ENCODE measurements around the gene PCOLCE2. TPM values are rescaled to one million over a fixed set of nuclear protein-coding genes. Genes with fewer than 3 reads are reported as not detected.

The PCOLCE2 gene
- total and polyA plus RNA-seq, 2 donors from 2014 or later, result 1.9 to 59.0 TPM

DNA sequence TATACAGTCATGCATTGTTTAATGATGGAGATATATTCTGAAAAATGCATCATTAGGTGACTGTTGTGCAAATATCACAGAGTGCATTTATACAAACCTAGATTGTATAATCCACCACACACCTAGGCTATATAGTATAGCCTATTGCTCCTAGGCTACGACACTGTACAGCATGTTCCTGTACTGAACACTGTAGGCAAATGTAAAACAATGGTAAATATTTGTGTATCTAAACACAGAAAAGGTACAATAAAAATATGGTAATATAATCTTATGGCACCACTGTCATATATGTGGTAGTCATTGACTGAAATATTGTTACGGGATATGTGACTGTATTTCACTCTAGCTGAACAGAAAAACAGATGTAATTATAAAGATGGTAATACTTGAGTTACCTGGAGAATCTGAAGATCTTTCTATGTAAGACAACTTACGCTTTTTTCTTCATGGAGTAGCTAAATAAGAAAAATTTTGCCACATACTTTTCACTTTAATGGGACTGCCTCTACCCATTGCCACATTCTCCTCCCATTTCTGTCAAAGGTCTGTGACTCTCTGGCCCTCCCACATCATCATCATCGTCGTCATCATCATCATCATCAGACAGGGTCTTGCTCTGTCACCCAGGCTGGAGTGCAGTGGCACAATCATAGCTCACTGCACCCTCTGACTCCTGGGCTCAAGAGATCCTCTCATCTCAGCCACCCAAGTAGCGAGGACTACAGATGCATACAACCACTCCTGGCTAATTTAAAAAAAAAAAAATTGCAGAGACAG lies 7.2 kb downstream of the PCOLCE2 start:
- Histone ChIP-seq H3K27me3 (ENCODE audit: control insufficient read depth, insufficient read depth, low read length) (no peaks in the 10 kb centered on the region), H3K4me3 (ENCODE audit: low read length in 3 of 3) (no peak overlapping the region), H3K36me3 (ENCODE audit: control insufficient read depth in 2 of 3, insufficient read depth in 3 of 3, low read length in 3 of 3) (no peaks in the 10 kb centered on the region), H3K4me1 (ENCODE audit: control insufficient read depth in 2 of 3, insufficient read depth in 2 of 3, low read depth in 1 of 3, low read length in 3 of 3) (no peaks in the 10 kb centered on the region), H3K27ac (ENCODE audit: low read depth in 2 of 2, low read length in 2 of 2) (no peak overlapping the region), H3K9ac (ENCODE audit: low read length in 3 of 3) (no peak overlapping the region), H3K9me3 (ENCODE audit: control insufficient read depth in 2 of 3, insufficient read depth in 1 of 3, low read length in 3 of 3) (no peaks in the 10 kb centered on the region)
- TF ChIP-seq, protein P1, sequence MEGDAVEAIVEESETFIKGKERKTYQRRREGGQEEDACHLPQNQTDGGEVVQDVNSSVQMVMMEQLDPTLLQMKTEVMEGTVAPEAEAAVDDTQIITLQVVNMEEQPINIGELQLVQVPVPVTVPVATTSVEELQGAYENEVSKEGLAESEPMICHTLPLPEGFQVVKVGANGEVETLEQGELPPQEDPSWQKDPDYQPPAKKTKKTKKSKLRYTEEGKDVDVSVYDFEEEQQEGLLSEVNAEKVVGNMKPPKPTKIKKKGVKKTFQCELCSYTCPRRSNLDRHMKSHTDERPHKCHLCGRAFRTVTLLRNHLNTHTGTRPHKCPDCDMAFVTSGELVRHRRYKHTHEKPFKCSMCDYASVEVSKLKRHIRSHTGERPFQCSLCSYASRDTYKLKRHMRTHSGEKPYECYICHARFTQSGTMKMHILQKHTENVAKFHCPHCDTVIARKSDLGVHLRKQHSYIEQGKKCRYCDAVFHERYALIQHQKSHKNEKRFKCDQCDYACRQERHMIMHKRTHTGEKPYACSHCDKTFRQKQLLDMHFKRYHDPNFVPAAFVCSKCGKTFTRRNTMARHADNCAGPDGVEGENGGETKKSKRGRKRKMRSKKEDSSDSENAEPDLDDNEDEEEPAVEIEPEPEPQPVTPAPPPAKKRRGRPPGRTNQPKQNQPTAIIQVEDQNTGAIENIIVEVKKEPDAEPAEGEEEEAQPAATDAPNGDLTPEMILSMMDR (IDR thresholded peaks at IDR 0.05; ENCODE audit: borderline replicate concordance, extremely low read depth, insufficient read depth), result no peak
- FAIRE-seq (no peak), DNase-seq (no peak)
- intact Hi-C loops (cut with DNase I), result no loop called here

DNA sequence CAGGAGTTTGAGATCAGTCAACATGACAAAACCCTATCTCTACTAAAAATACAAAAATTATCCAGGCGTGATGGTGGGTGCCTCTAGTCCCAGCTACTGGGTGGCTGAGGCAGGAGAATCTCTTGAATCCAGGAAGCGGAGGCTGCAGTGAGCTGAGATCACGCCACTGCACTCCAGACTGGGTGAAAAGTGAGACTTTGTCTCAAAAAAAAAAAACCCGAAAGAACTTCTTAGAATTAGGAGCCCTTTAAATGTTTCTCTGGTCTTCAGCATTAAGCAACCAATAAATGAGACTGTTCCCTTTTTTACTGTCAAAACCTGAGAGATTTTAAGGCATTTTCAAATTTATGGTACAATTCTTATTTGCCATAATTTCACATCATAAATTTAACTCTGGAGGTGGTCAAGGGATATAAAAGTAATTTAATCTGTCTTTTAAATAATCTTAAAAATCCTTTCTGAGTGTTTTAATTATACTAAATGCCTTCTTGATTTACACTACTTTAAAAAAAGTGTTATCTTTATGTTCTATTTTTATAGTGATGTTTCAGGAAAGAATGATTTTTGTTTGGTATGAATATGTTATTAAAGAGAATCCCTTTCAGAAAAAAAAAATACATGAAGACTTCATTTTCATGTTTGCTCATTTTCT lies 10.1 kb downstream of the PCOLCE2 start:
- Histone ChIP-seq H3K27ac (ENCODE audit: low read depth in 2 of 2, low read length in 2 of 2) (no peak overlapping the region), H3K9ac (ENCODE audit: low read length in 3 of 3) (no peak overlapping the region), H3K9me3 (ENCODE audit: control insufficient read depth in 2 of 3, insufficient read depth in 1 of 3, low read length in 3 of 3) (no peaks in the 10 kb centered on the region), H3K36me3 (ENCODE audit: control insufficient read depth in 2 of 3, insufficient read depth in 3 of 3, low read length in 3 of 3) (no peaks in the 10 kb centered on the region), H3K27me3 (ENCODE audit: control insufficient read depth, insufficient read depth, low read length) (no peaks in the 10 kb centered on the region), H3K4me1 (ENCODE audit: control insufficient read depth in 2 of 3, insufficient read depth in 2 of 3, low read depth in 1 of 3, low read length in 3 of 3) (no peaks in the 10 kb centered on the region), H3K4me3 (ENCODE audit: low read length in 3 of 3) (no peak overlapping the region)
- FAIRE-seq (no peak), DNase-seq (no peak)
- TF ChIP-seq, protein P1 (IDR thresholded peaks at IDR 0.05; ENCODE audit: borderline replicate concordance, extremely low read depth, insufficient read depth), result no peak
- intact Hi-C loops (cut with DNase I), result no loop called here

DNA sequence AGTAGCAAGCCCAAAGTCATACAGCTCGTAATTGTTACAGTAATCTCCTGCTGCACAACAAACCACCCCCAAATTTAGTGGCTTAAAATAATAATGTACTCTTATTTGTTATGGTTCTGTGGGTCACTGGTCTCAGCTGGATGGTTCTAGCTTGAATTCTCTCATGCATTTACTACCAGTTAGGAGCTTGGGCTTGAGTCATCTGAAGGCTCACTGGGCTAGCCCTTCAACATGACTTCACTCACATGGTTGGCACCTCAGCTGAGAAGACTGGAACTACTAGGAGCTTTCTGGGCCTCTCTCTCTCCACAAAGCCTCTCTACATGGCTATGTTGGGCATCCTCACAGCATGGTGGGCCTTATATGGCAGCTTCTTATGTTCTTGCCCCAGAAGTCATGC lies 12.5 kb downstream of the PCOLCE2 start:
- intact Hi-C loops (cut with DNase I), result no loop called here
- H3K9me3 ChIP-seq (ENCODE audit: control insufficient read depth in 2 of 3, insufficient read depth in 1 of 3, low read length in 3 of 3), result no peaks in the 10 kb centered on the region
- H3K4me3 ChIP-seq (ENCODE audit: low read length in 3 of 3), result no peak overlapping the region
- no peaks in the 10 kb centered on the region for H3K36me3 ChIP-seq (ENCODE audit: control insufficient read depth in 2 of 3, insufficient read depth in 3 of 3, low read length in 3 of 3)
- TF ChIP-seq, protein P1 (IDR thresholded peaks at IDR 0.05; ENCODE audit: borderline replicate concordance, extremely low read depth, insufficient read depth), result no peak
- no peak overlapping the region for H3K9ac ChIP-seq (ENCODE audit: low read length in 3 of 3)
- DNase-seq, result no peak
- H3K27ac ChIP-seq (ENCODE audit: low read depth in 2 of 2, low read length in 2 of 2), result no peak overlapping the region
- H3K4me1 ChIP-seq (ENCODE audit: control insufficient read depth in 2 of 3, insufficient read depth in 2 of 3, low read depth in 1 of 3, low read length in 3 of 3), result no peaks in the 10 kb centered on the region
- no peaks in the 10 kb centered on the region for H3K27me3 ChIP-seq (ENCODE audit: control insufficient read depth, insufficient read depth, low read length)
- no peak for FAIRE-seq

Measured in kidney (tissue), 14 donors.